ENCODE measurements around the gene TMEM181.

The TMEM181 gene

DNA sequence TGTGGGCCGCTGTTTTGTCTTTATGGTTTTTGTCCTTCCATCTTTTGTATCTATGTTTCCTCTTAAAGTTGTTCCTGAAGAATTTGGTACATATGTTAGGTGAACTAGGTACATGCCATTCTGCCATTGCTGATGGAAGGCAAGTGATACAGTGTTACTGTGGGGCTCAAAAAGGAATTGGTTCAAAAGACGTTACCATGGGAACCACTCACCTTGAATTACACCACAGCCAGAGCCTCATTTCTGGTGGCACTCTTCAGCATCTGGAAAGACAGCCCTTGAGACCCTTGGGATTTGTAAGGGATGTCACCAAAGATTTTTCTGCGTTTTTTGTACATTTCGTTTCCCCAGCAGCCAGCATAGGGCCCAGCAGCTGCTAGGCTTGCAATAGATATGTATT is 31.9 kb downstream of the TMEM181 start:
- Histone ChIP-seq H3K9me3 (replicated peaks; ENCODE audit: insufficient read depth, low read length) (no peaks in the 10 kb centered on the region), H3K9me2 (replicated peaks; ENCODE audit: insufficient read depth, low read length) (no peaks in the 10 kb centered on the region), H3K9ac (ENCODE audit: low read length) (no peak overlapping the region), H3K79me2 (ENCODE audit: low read length) (no peaks in the 10 kb centered on the region), H4K20me1 (ENCODE audit: insufficient read depth, low read length) (no peaks in the 10 kb centered on the region), H3K27ac (ENCODE audit: low read length) (no peak overlapping the region), H2AFZ (ENCODE audit: low read length) (no peak overlapping the region), H3K36me3 (replicated peaks; ENCODE audit: insufficient read depth, low read length) (no peaks in the 10 kb centered on the region), H3K27me3 (replicated peaks; ENCODE audit: insufficient read depth, low read length) (no peaks in the 10 kb centered on the region), H3K4me1 (ENCODE audit: low read length) (no peaks in the 10 kb centered on the region), H3F3A (ENCODE audit: insufficient read depth, low read length) (no peaks in the 10 kb centered on the region), H3K4me2 (ENCODE audit: low read depth, low read length) (no peak overlapping the region), H3K4me3 (ENCODE audit: low read length) (no peak overlapping the region)
- DNase-seq = no peak
- no peak for TF ChIP-seq EZH2 (optimal IDR thresholded peaks at IDR 0.05; ENCODE audit: low read depth, low read length)
- TF ChIP-seq, protein P1, sequence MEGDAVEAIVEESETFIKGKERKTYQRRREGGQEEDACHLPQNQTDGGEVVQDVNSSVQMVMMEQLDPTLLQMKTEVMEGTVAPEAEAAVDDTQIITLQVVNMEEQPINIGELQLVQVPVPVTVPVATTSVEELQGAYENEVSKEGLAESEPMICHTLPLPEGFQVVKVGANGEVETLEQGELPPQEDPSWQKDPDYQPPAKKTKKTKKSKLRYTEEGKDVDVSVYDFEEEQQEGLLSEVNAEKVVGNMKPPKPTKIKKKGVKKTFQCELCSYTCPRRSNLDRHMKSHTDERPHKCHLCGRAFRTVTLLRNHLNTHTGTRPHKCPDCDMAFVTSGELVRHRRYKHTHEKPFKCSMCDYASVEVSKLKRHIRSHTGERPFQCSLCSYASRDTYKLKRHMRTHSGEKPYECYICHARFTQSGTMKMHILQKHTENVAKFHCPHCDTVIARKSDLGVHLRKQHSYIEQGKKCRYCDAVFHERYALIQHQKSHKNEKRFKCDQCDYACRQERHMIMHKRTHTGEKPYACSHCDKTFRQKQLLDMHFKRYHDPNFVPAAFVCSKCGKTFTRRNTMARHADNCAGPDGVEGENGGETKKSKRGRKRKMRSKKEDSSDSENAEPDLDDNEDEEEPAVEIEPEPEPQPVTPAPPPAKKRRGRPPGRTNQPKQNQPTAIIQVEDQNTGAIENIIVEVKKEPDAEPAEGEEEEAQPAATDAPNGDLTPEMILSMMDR (IDR thresholded peaks at IDR 0.05; ENCODE audit: low read length) = no peak
- no peak for TF ChIP-seq EZH2phosphoT487 (IDR thresholded peaks at IDR 0.05; ENCODE audit: low read length)

DNA sequence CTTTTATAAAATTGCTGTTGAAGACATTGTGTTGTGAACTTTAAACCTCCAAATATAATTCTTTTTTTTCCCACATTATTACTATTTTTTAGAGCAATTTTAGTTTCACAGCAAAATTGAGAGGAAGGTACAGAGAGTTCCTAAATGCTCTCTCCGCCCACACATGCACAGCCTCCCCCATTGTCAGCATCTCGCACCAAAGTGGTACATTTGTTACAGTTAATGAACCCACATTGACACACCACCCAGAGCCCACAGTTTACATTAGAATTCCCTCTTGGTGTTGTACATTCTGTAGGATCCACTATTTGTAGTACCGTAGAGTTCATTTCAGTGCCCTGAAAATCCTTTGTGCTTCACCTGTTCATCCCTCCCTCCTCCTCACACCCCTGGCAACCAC is 33.8 kb downstream of the TMEM181 start:
- no peak for DNase-seq
- H3K79me2 ChIP-seq (ENCODE audit: low read length) = no peaks in the 10 kb centered on the region
- no peaks in the 10 kb centered on the region for H3K9me3 ChIP-seq (replicated peaks; ENCODE audit: insufficient read depth, low read length)
- H4K20me1 ChIP-seq (ENCODE audit: insufficient read depth, low read length) = no peaks in the 10 kb centered on the region
- no peaks in the 10 kb centered on the region for H3K36me3 ChIP-seq (replicated peaks; ENCODE audit: insufficient read depth, low read length)
- H3K4me3 ChIP-seq (ENCODE audit: low read length) = no peak overlapping the region
- H3F3A ChIP-seq (ENCODE audit: insufficient read depth, low read length) = no peaks in the 10 kb centered on the region
- no peak overlapping the region for H3K4me2 ChIP-seq (ENCODE audit: low read depth, low read length)
- TF ChIP-seq, protein P1 (IDR thresholded peaks at IDR 0.05; ENCODE audit: low read length) = no peak
- TF ChIP-seq EZH2phosphoT487 (IDR thresholded peaks at IDR 0.05; ENCODE audit: low read length) (no peak), EZH2 (optimal IDR thresholded peaks at IDR 0.05; ENCODE audit: low read depth, low read length) (no peak)
- no peaks in the 10 kb centered on the region for H3K27me3 ChIP-seq (replicated peaks; ENCODE audit: insufficient read depth, low read length)
- no peak overlapping the region for H2AFZ ChIP-seq (ENCODE audit: low read length)
- H3K4me1 ChIP-seq (ENCODE audit: low read length) = no peaks in the 10 kb centered on the region
- no peak overlapping the region for H3K9ac ChIP-seq (ENCODE audit: low read length)
- no peak overlapping the region for H3K27ac ChIP-seq (ENCODE audit: low read length)
- H3K9me2 ChIP-seq (replicated peaks; ENCODE audit: insufficient read depth, low read length) = no peaks in the 10 kb centered on the region

DNA sequence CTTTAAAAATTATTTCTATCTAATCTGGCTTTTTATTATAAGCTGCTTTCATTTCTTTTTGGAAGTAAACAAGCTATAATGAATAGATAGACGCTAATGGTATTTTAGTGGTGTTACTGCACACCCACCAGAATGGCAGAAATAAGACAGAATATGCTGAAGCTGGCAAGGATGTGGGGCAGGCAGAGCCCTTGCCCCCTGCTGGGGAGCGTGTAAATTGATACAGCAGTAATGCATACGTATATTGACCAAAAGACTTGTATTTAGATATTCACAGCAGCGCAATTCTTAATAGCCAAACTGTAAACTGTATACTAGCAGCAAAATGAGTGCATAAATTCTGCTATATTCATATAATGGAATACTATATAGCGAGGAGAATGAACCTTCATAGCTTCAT is 35.3 kb downstream of the TMEM181 start:
- no peak overlapping the region for H3K9ac ChIP-seq (ENCODE audit: low read length)
- H3K27me3 ChIP-seq (replicated peaks; ENCODE audit: insufficient read depth, low read length) = no peaks in the 10 kb centered on the region
- H3K27ac ChIP-seq (ENCODE audit: low read length) = no peak overlapping the region
- no peaks in the 10 kb centered on the region for H3K9me2 ChIP-seq (replicated peaks; ENCODE audit: insufficient read depth, low read length)
- H3K4me3 ChIP-seq (ENCODE audit: low read length) = no peak overlapping the region
- no peak overlapping the region for H2AFZ ChIP-seq (ENCODE audit: low read length)
- H3K36me3 ChIP-seq (replicated peaks; ENCODE audit: insufficient read depth, low read length) = no peaks in the 10 kb centered on the region
- DNase-seq = no peak
- no peaks in the 10 kb centered on the region for H3F3A ChIP-seq (ENCODE audit: insufficient read depth, low read length)
- H4K20me1 ChIP-seq (ENCODE audit: insufficient read depth, low read length) = no peaks in the 10 kb centered on the region
- H3K4me1 ChIP-seq (ENCODE audit: low read length) = no peaks in the 10 kb centered on the region
- no peaks in the 10 kb centered on the region for H3K9me3 ChIP-seq (replicated peaks; ENCODE audit: insufficient read depth, low read length)
- TF ChIP-seq, protein P1 (IDR thresholded peaks at IDR 0.05; ENCODE audit: low read length) = no peak; the same call in 1 of the 2 replicates
- TF ChIP-seq EZH2phosphoT487 (IDR thresholded peaks at IDR 0.05; ENCODE audit: low read length) (no peak), EZH2 (optimal IDR thresholded peaks at IDR 0.05; ENCODE audit: low read depth, low read length) (no peak)
- no peak overlapping the region for H3K4me2 ChIP-seq (ENCODE audit: low read depth, low read length)
- no peaks in the 10 kb centered on the region for H3K79me2 ChIP-seq (ENCODE audit: low read length)

Data from MM.1S (cell line).